ENCODE results near the gene SLC16A2. TPM values are rescaled to one million over a fixed set of nuclear protein-coding genes. Genes with fewer than 3 reads are reported as not detected.

SLC16A2 gene
- total RNA-seq, 1 experiment from 2014 or later = 34.5 TPM

DNA sequence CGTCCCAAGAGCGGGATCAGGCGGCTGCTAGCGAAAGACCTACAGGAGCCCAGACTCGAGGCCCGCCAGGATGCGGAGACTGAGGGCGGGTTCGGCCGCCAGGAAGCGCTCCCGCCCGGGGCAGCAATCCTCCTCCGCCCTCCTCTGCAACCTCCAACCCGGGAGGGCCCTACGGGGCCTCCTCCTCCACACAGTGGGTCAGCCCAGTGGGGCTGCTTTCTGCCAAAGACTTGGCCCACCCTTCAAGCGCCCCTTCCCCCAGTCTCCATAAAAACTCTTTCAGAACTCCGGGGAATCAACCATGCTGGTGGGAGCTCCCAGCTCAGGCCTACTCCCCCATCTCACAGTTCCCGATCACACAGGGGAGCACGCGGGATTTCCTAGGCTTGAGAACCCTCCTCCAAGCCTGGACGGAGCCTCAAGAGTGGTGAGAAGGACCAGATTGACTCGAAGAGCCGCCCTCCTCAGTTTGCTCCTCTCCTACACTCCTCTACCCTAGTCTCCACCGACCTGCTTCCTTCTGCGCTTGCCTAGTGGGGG is 115.6 kb downstream of the SLC16A2 start:
- POLR2A ChIA-PET = no interaction called here
- TF ChIP-seq TCF7L2 (IDR thresholded peaks at IDR 0.05; ENCODE audit: low read depth, low read length) = no peak
- TF ChIP-seq, protein P1, sequence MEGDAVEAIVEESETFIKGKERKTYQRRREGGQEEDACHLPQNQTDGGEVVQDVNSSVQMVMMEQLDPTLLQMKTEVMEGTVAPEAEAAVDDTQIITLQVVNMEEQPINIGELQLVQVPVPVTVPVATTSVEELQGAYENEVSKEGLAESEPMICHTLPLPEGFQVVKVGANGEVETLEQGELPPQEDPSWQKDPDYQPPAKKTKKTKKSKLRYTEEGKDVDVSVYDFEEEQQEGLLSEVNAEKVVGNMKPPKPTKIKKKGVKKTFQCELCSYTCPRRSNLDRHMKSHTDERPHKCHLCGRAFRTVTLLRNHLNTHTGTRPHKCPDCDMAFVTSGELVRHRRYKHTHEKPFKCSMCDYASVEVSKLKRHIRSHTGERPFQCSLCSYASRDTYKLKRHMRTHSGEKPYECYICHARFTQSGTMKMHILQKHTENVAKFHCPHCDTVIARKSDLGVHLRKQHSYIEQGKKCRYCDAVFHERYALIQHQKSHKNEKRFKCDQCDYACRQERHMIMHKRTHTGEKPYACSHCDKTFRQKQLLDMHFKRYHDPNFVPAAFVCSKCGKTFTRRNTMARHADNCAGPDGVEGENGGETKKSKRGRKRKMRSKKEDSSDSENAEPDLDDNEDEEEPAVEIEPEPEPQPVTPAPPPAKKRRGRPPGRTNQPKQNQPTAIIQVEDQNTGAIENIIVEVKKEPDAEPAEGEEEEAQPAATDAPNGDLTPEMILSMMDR (IDR thresholded peaks at IDR 0.05) = no peak
- no peak for TF ChIP-seq POLR2AphosphoS5 (IDR thresholded peaks at IDR 0.05; ENCODE audit: low read depth, low read length)
- TF ChIP-seq, protein P2, sequence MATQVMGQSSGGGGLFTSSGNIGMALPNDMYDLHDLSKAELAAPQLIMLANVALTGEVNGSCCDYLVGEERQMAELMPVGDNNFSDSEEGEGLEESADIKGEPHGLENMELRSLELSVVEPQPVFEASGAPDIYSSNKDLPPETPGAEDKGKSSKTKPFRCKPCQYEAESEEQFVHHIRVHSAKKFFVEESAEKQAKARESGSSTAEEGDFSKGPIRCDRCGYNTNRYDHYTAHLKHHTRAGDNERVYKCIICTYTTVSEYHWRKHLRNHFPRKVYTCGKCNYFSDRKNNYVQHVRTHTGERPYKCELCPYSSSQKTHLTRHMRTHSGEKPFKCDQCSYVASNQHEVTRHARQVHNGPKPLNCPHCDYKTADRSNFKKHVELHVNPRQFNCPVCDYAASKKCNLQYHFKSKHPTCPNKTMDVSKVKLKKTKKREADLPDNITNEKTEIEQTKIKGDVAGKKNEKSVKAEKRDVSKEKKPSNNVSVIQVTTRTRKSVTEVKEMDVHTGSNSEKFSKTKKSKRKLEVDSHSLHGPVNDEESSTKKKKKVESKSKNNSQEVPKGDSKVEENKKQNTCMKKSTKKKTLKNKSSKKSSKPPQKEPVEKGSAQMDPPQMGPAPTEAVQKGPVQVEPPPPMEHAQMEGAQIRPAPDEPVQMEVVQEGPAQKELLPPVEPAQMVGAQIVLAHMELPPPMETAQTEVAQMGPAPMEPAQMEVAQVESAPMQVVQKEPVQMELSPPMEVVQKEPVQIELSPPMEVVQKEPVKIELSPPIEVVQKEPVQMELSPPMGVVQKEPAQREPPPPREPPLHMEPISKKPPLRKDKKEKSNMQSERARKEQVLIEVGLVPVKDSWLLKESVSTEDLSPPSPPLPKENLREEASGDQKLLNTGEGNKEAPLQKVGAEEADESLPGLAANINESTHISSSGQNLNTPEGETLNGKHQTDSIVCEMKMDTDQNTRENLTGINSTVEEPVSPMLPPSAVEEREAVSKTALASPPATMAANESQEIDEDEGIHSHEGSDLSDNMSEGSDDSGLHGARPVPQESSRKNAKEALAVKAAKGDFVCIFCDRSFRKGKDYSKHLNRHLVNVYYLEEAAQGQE (IDR thresholded peaks at IDR 0.05; ENCODE audit: insufficient read depth in 1 of 2, low read depth in 2 of 2, low read length in 1 of 2) = no peak
- TF ChIP-seq SIN3A (IDR thresholded peaks at IDR 0.05; ENCODE audit: borderline replicate concordance, insufficient read depth, low read depth, low read length) = no peak

DNA sequence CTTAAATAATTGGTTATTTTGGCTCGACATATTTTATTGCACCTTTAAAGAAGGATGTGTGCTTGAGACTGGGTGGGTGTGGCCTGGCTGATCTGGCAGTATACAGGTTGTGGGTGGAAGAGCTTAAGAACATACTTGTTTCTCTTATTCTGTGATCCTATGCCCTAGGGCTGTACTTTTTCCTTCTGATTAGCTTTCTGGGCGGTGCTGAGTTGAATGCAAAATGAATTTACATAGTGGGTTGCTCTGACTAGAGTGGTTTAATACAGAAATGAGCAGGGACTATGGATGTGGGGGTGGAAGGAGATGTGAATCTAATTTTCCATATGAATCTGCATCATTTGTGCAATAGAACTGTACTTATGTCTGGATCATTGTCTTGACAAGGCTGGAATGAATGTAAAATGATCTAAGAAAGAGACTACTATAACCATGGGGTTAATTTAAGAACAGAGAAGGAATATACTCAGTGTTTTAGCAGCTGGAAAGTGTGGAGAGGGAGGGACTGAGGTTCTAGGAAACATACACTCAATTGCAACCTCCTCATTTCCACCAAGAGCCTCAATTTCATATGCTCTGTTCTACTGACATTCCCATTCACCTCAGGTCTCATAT is 119.4 kb downstream of the SLC16A2 start:
- Histone ChIP-seq H3K27me3 (ENCODE audit: control insufficient read depth, insufficient read depth, low read length) (no peaks in the 10 kb centered on the region), H3K4me1 (ENCODE audit: control insufficient read depth, insufficient read depth, low read length) (0 out of 2 replicates have a peak, but pooled peaks cover 2% of the 10 kb centered on the region), H3K4me3 (ENCODE audit: low read depth in 2 of 2, low read length in 2 of 2) (no peak overlapping the region), H3K9me3 (ENCODE audit: control insufficient read depth, insufficient read depth, low read depth, low read length) (no peaks in the 10 kb centered on the region), H3K36me3 (ENCODE audit: control insufficient read depth, insufficient read depth, low read length) (no peaks in the 10 kb centered on the region), H3K27ac (ENCODE audit: low read length) (no peak overlapping the region)
- DNase-seq (ENCODE audit: low read depth, low spot score) (no peak), ATAC-seq (no peak)
- TF ChIP-seq SIN3A (IDR thresholded peaks at IDR 0.05; ENCODE audit: borderline replicate concordance, insufficient read depth, low read depth, low read length) (no peak), POLR2AphosphoS5 (IDR thresholded peaks at IDR 0.05; ENCODE audit: low read depth, low read length) (no peak), TCF7L2 (IDR thresholded peaks at IDR 0.05; ENCODE audit: low read depth, low read length) (no peak)
- TF ChIP-seq, protein P1 (IDR thresholded peaks at IDR 0.05) = no peak
- TF ChIP-seq, protein P2 (IDR thresholded peaks at IDR 0.05; ENCODE audit: insufficient read depth in 1 of 2, low read depth in 2 of 2, low read length in 1 of 2) = no peak
- intact Hi-C loops (cut with micrococcal nuclease; ENCODE audit: unreplicated experiment) (no loop called here), in situ Hi-C loops (cut with HindIII; ENCODE audit: low pct_unique_long_range_greater_than_20kb, low sequenced_read_pairs) (no loop called here)
- no TSS peak for BruUV-seq (replicated peaks)
- CTCF ChIA-PET = no interaction called here
- POLR2A ChIA-PET = no interaction called here

More for the DNA sequence above, 115.6 kb downstream of the SLC16A2 start:
- ATAC-seq (peak; percentile 67), DNase-seq (ENCODE audit: low read depth, low spot score) (no peak)
- BruUV-seq (replicated peaks) = no TSS peak
- intact Hi-C loops (cut with micrococcal nuclease; ENCODE audit: unreplicated experiment) = loop anchor here (5.0 kb wide), 1 partner anchor 250 kb away; no protein-coding TSS in a partner anchor
- in situ Hi-C loops (cut with HindIII; ENCODE audit: low pct_unique_long_range_greater_than_20kb, low sequenced_read_pairs) = no loop called here
- Histone ChIP-seq H3K4me1 (ENCODE audit: control insufficient read depth, insufficient read depth, low read length) (peaks cover 2% of the 10 kb centered on the region; the same call in 1 of the 2 replicates), H3K36me3 (ENCODE audit: control insufficient read depth, insufficient read depth, low read length) (no peaks in the 10 kb centered on the region), H3K27me3 (ENCODE audit: control insufficient read depth, insufficient read depth, low read length) (no peaks in the 10 kb centered on the region), H3K27ac (ENCODE audit: low read length) (peak overlapping the region; percentile 73), H3K9me3 (ENCODE audit: control insufficient read depth, insufficient read depth, low read depth, low read length) (no peaks in the 10 kb centered on the region), H3K4me3 (ENCODE audit: low read depth in 2 of 2, low read length in 2 of 2) (peak overlapping the region; percentile 52 to 71)
- CTCF ChIA-PET = no interaction called here

Data from Panc1 (cell line).